HG03280 (cell line): Measurements from ENCODE around the gene LBH.

Experiments
- ATAC-seq: cut with Tn5 transposase; IDR thresholded peaks from one replicate; pipeline ENCODE4 v1.9.1; 2021; ENCODE audit warnings: mild to moderate bottlenecking, moderate library complexity; ENCODE audit not compliant: unreplicated experiment

LBH gene

DNA sequence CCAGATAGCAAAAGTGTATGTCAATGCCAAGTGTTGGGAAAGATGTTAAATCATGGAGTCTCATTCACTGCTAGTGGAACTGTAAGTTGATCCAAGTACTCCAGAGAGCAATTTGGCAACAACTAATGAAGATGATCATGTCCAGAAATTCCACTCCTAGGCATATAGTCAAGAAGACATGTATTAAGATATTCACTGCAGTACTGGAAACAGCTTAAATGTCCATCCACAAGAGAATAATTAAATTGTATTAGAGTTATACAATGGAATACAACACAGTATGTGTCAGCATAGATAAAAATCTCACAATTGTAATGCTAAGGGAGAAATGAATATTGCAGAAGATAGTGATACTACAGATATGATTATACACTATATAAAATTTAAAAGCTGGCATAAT is 15.2 kb upstream of the LBH start:
- ATAC-seq: no peak

DNA sequence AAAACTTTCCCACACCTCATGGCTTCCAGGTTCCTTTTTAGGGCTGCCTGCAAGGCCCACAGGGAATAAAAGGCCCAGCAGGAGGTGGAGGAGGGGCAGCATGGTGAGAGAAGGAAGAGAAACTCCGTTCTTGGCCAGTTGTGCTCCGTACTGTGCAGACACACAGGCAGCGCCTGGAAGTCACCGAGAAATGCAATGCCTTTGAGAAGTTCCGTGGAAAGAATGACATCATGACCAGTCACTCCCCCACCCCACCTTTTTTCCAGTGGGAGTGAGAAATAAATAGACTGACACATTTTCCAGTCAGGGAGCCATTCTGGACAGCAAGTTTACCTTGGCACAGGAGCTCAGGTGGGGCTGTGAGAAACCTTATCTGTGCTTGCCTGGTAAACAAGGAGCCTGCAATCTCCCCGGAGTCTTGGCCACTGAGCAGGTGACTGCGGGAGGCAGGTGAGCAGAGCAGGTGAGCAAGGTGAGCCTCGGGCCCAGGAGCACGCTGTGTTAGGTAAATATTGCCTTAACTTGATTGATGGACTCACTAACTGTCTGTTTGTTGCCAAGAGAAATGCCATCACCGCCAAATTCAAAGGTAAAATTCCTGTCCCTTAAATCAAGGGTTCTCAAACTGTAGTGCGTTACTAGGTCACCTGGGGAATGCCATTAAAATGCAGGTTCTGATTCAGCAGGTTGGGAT is 13.5 kb upstream of the LBH start:
- no peak for ATAC-seq

DNA sequence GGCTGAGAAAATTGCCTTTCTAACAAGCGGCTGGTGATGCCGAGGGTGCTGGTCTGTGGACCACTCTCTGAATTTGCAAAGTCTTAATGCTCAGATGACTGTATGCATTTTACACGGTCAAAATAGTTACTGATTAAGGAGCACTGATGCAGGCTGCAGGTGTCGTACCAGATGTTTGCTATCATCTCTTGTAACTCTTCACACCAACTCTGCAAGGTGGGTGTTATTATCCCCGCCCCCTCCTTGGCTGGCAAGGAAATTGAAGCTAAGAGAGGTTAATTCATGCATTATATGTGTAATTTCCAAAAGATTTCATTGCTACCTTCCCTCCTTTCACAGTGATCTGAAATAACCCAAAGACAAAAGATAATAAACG is 13.0 kb upstream of the LBH start:
- no peak for ATAC-seq

DNA sequence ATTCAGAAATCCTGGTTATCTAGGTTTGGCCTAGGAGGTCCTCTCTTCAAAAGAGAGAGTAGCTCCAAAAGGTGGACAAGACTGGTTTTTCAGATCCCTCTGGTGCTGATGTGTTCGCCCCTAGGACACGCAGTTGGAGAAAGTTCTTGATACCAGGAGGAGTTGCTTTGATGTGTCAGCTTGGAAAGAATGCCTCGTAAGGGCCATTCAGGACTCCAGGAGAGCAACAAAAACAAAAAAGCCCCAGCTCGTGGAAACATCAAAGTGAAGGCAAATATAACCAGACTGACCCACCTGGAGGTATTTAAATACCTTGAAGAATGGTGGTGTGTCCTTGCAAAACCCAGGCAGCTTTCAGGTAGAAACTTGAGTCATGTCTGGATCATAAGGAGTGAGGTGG is 12.5 kb upstream of the LBH start:
- no peak for ATAC-seq

- no peak for ATAC-seq
Observed at GRCh38 chr2:30219886-30220875, 11.2 kb upstream of the LBH start.

- ATAC-seq: no peak
Observed at GRCh38 chr2:30221531-30221930, 9.8 kb upstream of the LBH start.

- no peak for ATAC-seq
Observed at GRCh38 chr2:30222031-30222430, 9.3 kb upstream of the LBH start.

DNA sequence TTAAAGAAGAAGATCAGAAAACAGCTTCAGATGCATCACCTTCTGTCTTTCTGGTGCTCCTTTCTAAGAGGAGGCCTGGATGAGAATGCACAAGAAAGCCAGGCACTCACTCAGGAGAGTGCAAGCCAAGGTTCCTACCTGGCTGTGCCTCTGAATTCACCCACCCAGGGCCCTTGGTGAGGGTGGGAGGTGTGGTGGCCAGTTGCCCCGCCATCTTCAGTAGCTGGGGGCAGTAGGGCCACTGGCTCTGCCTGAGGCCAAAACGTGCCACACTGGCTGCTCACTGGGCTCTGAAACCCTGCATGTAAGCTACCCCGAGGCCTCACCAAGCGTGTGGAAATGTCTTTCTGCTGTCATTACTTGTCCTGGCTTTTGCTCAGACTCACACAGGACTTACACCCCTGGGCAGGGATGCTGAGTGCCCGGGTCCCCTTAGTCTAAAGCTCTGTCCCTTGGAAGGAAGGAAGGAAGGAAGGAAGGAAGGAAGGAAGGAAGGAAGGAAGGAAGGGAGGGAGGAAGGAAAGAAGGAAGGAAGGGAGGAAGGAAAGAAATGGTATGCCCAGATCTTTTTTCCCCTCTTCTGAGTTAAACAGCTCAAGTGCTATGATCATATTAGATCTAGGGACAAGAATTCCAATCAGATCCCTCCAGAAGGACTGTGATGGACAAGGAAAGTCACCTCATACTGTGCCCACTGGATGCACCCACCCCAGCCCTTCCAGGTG is 8.5 kb upstream of the LBH start:
- ATAC-seq: no peak

- ATAC-seq: peak; percentile 59
Observed at GRCh38 chr2:30223413-30223874, 7.9 kb upstream of the LBH start.

- no peak for ATAC-seq
Observed at GRCh38 chr2:30224151-30224550, 7.2 kb upstream of the LBH start.

DNA sequence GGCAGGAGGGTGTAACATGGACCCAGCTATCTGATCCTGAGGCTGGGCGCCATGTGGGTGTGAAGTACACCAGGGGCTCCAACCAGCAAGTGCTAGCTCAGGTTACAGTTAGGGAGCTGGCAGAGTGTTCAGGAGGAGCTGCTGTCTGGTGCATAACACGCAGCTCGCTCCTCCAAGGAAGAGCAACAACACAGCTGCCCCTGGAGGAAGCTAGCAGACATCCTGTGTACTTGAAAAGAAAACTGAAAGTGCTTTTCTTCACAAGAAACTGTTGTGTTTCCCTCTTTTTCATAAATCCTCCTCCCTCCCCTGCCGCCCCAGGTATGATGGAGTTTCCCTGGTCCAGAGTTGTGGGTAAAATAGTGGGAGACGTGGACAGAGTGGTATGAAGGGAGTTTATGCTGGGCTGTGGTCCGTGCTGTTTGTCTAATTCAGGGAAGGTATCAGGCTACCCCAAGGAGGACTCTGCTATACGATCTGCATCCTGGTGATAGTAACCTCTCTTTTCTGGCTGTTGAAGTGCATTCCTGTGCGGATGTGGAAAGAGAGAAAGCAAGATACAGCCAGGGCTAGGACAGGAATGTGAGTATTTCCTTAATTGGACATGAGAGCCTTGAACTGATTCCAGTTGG is 6.1 kb upstream of the LBH start:
- ATAC-seq: peak; percentile 49

GRCh38 chr2:30226144-30227032 is 4.9 kb upstream of the LBH start:
- ATAC-seq: no peak

DNA sequence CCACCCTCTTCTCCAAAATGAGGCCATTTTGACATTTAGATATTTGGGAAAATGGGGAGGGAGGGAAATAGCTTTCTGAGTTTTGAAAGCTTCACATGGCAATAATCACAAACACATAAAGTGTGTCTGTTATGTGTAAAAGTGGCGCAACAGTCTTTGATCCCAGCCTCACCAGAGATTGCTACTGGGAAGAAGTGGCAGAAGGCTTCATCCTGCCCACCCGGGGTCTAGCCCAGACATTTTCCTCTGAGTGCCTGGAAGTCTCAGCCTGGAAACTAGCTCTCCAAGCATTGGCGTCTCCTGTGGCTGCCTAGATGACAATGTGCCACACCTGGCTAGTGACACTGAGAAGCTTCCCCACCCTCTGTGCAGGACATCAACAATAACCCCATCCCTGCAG is 1.7 kb upstream of the LBH start:
- no peak for ATAC-seq

- peak; percentile 12 for ATAC-seq
Observed at GRCh38 chr2:30230497-30231211, 680 bp upstream of the LBH start.

DNA sequence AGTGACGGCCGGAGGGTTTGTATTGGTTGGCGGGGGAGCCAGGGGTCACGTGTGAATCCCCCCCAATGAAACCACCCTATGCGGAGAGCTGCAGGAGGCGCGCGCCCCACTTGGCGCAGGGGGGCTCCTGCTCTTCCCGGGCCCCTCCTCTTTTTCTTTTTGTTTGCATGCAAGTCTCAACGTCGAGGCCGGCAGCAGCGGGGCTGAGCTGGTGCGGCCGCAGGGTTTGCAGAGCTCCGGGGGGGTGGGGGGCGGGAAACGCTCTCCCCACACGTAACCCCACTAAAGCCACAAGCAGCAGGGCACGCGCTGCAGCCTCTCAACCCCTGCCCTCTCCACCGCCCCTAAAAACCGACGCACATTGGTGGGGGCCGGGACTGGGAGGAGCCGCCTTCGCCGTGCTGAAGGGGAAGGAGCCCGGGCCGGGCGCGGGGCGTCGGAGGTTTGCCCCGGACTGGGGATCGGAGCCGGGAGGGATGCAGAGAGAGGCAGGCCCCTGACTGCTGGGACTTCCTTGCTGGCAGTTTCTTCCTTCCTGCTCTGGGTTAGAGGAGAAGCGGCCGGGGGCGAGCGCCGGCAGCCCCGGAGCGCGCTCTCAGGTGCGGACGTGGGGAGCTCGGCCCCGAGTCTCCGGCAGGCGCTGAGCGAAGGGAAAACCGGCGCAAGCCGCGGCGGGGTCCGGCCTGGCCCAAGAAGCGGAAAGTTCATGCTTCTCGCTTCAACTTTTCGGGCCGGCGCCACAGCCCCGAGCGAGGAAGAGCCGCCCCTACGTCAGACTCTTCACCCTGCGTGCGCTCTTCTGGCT is 864 bp downstream of the LBH start:
- ATAC-seq: peak; percentile 28

DNA sequence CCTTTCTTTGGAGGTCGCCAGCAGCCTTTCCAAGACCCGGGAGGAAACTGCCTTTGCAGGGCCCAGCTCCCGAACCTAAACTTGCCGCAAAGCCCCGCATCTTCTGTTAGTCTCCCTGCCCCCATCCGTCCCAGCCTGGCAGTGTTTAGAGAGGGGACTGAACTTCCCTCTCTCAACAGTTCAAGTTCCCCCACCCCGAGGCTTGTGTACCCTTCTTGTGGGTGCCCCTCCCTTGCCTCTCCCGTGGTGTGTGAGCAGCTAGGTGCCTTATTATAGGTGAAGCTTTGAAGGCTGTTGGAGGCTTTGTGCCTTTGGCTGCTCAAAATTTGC is 1.4 kb downstream of the LBH start:
- ATAC-seq: no peak

DNA sequence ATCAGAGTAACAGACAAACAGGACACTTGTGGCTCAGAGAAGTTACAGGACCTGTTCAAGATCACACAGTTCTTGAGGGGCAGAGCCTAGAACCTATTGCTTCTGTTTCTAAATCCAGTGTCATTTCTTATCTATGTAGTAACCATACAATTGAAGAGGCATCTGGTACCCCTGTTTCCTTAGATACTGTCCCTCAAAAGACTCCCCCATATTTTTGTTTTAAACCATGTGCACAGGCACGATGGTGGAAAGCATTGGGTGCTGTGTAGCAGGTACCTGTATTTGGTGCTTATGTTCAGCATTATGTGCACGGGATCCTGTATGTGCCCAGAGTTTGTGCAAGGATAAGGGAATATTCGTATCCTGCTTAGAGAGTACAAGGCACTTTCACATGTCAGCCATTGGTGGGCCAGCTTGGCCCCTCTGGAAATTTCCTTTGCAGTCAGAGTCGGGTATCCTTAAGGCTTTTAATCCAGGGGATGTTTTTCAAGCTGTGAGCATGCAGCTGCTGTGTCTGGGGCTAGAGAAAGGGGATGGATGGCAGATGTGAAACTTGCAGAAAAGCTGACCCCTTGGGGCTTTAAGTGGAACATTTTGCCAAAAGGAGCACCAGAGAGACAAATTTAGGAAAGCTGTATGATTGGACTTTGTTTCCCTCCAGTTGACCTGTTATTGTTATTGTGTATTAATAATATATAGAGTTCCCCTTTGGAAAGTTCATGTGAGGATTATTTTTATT is 2.1 kb downstream of the LBH start:
- no peak for ATAC-seq
